ENCODE data around the gene ABCA13.

DNA sequence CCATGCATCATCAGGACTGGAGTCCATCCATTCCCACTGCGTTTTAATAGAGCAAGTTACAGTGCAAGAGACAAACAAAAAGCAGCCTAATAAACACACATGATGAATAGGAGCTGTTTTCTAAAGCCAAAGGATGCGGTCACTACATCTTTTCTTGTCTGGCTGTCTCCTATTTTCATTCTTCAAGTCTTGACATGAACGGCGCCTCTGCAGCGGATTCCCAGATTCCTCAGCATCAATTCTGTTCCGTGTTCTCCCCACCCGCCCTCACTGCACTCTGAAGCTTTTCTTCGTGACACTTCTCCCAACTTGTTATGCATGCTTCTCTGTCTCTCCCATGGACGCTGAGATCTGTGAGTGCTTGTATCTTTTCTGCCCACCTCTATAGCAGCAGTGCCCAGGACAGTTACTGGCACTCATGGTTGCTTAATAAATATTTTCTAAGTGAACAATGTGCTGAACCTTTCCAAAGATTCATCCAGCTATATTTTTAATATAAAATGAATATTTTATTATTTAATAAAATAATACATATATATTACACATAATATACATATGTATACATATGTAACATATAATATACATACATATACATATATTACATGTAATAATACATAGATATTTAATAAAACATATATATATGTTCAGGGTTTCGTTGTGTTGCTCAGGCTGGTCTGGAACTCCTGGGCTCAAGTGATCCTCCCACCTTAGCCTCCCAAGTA lies 242.9 kb downstream of the ABCA13 start:
- TF ChIP-seq, protein P1, sequence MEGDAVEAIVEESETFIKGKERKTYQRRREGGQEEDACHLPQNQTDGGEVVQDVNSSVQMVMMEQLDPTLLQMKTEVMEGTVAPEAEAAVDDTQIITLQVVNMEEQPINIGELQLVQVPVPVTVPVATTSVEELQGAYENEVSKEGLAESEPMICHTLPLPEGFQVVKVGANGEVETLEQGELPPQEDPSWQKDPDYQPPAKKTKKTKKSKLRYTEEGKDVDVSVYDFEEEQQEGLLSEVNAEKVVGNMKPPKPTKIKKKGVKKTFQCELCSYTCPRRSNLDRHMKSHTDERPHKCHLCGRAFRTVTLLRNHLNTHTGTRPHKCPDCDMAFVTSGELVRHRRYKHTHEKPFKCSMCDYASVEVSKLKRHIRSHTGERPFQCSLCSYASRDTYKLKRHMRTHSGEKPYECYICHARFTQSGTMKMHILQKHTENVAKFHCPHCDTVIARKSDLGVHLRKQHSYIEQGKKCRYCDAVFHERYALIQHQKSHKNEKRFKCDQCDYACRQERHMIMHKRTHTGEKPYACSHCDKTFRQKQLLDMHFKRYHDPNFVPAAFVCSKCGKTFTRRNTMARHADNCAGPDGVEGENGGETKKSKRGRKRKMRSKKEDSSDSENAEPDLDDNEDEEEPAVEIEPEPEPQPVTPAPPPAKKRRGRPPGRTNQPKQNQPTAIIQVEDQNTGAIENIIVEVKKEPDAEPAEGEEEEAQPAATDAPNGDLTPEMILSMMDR (IDR thresholded peaks at IDR 0.05) = no peak
- TF ChIP-seq EZH2phosphoT487 (IDR thresholded peaks at IDR 0.05; ENCODE audit: borderline replicate concordance, low read depth) = no peak
- TF ChIP-seq EP300 (IDR thresholded peaks at IDR 0.05; ENCODE audit: borderline replicate concordance in 1 of 2, low read depth in 1 of 2, low read length in 1 of 2) = no peak
- TF ChIP-seq SIN3A (IDR thresholded peaks at IDR 0.05; ENCODE audit: borderline replicate concordance, low read depth, low read length) = no peak
- TF ChIP-seq GABPA (IDR thresholded peaks at IDR 0.05; ENCODE audit: low read depth) = no peak
- TF ChIP-seq, protein P2, sequence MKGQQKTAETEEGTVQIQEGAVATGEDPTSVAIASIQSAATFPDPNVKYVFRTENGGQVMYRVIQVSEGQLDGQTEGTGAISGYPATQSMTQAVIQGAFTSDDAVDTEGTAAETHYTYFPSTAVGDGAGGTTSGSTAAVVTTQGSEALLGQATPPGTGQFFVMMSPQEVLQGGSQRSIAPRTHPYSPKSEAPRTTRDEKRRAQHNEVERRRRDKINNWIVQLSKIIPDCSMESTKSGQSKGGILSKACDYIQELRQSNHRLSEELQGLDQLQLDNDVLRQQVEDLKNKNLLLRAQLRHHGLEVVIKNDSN (IDR thresholded peaks at IDR 0.05; ENCODE audit: borderline replicate concordance, low read depth) = no peak
- TF ChIP-seq, protein P3, sequence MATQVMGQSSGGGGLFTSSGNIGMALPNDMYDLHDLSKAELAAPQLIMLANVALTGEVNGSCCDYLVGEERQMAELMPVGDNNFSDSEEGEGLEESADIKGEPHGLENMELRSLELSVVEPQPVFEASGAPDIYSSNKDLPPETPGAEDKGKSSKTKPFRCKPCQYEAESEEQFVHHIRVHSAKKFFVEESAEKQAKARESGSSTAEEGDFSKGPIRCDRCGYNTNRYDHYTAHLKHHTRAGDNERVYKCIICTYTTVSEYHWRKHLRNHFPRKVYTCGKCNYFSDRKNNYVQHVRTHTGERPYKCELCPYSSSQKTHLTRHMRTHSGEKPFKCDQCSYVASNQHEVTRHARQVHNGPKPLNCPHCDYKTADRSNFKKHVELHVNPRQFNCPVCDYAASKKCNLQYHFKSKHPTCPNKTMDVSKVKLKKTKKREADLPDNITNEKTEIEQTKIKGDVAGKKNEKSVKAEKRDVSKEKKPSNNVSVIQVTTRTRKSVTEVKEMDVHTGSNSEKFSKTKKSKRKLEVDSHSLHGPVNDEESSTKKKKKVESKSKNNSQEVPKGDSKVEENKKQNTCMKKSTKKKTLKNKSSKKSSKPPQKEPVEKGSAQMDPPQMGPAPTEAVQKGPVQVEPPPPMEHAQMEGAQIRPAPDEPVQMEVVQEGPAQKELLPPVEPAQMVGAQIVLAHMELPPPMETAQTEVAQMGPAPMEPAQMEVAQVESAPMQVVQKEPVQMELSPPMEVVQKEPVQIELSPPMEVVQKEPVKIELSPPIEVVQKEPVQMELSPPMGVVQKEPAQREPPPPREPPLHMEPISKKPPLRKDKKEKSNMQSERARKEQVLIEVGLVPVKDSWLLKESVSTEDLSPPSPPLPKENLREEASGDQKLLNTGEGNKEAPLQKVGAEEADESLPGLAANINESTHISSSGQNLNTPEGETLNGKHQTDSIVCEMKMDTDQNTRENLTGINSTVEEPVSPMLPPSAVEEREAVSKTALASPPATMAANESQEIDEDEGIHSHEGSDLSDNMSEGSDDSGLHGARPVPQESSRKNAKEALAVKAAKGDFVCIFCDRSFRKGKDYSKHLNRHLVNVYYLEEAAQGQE (IDR thresholded peaks at IDR 0.05; ENCODE audit: low read depth, low read length) = no peak
